Stimulated activated CD8-positive, alpha-beta memory T cell treated with anti-CD3 and anti-CD28 coated beads, Interleukin-4, amount 100 ng/mL, for 48 hours (primary cell): ENCODE measurements around the gene MICAL3.

Source experiments
- DNase-seq: peaks from one replicate; pipeline ENCODE4 v3.0.0-alpha.2; 2020

Gene MICAL3

DNA sequence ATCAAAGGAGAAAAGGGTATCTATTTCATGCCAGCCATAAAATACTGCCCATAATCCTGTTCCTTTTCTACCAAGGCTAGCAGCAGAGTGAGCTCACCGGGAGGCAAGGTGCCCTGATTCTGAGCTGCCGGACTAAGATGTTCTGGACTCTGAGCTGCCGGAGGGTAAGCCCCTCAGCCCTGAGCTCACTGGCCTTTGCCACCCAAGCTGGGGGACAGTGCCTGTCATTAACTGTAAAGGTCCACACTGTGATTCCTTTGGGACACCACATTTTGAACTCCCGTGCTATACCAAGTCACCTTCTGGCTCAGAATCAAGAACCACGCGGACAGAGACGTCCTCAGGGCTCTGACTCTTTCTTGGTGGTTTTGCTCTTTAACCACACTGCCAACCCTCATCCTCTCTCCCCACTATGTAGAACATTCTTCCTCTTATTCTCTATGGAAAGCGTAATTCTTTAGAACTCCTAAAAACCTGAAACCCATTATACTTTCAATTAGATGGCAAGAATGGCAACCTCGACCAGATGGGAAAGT, 161.6 kb downstream of the MICAL3 start:
- no peak for DNase-seq

DNA sequence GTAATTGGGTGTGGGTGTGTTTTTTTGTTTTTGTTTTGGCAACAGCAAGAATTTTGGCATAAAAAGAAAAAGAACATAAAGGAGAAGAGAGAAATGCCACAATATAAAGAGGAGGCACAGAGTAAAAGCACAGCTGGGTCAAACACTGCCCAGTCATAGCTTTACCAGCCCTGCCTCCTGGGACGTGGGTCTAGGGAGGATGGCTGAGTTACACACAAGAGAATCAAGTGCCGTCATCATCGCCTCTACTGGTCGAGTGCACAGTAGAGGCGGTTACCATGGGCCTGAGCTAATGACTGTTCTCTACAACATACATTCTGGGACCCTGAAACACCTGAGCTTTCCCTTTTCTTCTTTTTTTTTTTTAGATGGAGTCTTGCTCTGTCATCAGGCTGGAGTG, 162.5 kb downstream of the MICAL3 start:
- no peak for DNase-seq

DNA sequence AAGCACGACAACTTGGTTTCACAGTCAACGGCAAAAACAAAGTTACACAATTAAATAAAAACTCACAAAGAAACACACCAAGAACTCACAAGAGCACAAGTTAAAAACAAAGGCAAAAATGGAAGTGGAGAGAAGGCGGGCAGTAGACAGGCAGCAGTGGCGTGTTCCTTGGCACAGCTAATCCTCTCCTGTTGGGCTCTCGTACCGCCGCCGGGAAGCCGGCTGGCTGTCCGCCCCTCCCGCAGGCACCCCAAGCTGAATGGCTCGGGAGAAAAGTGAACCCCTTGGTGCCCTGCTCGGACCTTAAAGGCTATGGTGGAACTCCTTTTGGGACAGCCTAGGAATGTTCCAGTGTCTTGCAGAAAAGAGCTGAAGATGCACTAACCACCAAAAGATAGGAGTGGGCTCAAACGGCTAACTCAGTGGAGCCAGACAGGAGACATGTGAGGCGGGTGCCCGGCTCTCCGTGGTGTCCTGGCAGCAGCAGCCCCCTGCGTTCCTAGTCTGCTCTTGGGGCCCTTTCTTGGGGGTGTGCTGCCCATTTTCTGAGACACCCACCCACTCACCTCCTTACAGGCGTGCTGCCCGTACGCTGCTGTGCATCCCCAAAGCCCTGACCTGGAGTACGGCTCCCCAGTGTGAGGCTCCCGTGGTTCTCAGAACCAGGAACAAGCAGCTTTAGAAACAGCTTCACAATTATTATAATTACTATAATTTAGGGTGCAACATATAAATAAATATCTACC, 164.0 kb downstream of the MICAL3 start:
- DNase-seq, result no peak

DNA sequence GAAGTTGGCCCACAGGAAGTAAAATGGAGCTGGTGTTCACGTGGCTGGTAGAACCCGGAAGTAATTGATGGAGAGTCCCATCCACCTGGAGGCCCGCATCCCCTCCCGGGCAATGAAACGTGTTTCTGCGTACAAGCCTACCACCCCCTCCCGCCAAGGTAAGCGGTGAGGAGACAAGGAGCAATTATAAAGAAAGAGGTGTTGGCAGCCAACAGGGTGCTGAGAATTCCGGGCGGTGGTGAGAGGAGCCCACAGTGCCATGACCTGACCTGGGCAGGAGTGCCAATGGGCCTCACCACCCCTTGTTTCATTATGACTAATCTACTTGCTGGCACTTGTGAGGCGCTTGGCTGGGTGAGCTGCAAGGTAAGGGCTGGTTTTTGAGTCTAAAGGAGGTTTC, 166.3 kb downstream of the MICAL3 start:
- no peak for DNase-seq

DNA sequence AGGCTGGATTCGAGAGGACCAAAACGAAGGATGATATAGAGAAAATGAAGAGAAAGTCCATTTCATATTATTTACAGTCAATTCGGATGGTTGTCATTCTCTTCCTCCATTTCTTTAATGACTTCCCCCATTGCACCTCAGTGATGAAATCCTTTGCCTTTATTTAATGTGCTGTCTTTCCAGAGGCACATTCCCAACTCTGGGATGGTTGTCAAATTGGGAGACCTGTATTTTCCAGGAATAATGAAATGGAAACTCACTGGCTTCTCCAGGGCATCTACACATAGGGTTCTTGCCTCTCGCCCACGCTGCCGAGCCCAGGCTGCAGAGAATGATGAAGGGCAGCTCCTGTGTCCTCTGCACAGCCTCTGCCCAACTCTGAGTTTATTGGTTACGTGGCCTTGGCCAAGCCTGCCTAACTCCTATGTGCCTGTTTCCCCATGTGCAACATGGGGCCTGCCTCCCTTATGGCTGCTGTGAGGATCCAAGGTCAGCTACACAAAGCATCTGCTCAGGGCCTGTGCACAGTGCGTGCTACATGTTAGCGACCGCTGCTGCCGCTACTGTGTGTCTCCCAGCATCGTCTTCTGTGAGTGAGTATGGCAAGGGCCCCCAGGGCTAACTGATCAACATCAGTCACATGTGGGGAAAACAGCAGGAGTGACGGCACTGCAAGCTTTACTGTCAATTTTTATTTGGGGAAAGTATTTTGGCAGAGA, 168.6 kb downstream of the MICAL3 start:
- DNase-seq, result no peak

DNA sequence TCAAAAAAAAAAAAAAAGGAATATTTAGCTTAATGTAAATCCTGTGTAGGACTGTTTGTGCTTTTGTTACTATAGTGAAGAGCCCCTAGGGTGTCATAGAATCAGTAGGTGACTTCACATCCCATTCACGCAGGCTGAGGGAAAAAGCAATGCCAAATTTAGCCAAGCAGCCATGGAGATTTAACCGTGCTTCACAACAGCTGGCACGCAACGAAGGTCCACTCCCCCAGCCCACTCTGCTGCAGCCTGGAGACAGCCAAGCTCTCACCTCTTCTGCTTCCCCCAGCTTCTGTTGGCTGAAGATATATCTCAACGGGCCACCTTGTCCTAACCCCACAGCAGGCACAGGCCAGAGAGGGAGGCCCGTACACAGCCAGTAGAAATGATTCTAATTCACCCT, 171.3 kb downstream of the MICAL3 start:
- no peak for DNase-seq

DNA sequence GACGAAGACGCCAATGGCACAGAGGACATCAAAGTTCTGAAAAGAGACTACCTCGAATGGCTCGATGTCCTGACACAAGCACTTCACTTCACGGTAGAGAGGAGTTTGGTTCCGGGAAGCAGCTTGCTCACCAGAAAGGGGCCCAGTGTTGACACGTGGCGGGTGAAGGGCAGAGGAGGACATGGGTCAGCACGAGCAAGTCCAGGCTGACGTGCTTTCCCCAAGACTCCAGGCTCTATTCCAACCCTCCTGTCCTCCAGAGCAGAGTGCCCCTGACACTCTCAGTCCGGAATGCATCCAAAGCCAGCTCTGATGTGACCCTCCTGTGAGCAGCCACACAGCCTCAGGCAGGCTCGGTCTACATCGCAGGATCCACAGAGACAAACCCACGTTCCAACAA, 172.6 kb downstream of the MICAL3 start:
- DNase-seq, result no peak

DNA sequence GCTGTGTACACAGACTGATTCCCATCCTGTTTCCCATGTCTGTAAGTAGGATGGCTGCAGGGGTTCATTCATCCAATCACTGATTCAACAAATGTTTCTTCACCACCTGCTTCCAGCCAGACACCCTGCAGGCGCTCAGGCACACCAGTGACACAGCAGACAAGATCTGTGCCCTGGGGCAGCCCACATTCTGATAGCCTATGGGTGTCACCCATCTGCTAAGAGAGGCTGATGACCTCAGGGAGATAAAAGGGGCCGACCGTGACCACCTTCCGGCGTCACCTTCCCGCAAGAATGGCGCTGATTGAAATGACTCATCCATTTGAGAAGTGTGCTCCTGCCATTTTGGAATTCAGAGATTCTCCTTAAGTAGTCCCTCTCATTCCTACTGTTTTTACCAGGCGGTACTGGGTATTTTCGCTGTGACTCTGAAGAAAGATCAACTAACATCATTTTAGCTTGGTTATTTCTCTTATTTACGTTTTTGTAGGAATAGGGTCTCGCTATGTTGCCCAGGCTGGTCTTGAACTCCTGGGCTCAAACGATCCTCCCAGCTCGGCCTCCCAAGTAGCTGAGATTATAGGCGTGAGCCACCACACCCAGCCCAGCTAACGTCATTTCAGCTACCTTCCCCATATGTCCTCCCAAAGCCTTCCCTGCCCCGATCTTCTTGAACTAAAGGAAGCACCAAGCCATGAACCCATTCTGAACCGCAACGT, 176.8 kb downstream of the MICAL3 start:
- no peak for DNase-seq

DNA sequence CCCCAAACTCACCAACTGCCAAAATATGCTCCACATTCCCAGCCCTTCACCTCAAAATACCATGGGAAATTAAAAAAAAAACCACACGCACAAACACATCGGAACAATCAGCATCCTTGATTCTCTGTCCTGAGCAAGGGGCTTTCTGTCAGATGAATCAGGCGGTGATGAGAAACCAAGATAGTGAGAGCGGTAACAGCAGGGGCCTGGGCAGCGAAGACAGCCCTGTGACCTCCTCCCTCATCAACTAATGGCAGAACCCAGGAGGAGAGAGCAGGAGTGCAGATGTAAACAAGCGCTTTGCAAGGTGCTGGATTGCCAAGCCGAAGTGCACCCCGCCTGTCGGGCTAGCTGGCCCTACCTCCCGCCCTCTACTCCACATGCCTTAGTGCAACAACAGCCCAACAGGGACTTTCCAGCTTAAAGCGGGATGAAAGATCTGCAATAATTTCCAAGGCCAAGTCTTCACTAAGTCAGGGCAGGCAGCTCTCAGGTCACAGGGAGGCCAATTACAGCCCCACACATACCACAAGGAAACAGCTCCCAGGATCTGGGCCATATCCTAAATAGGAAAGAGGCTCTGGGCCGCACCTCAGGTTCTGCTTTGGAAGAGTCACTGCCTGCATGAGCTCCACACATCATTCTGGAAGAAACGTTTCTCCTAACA, 177.9 kb downstream of the MICAL3 start:
- no peak for DNase-seq

DNA sequence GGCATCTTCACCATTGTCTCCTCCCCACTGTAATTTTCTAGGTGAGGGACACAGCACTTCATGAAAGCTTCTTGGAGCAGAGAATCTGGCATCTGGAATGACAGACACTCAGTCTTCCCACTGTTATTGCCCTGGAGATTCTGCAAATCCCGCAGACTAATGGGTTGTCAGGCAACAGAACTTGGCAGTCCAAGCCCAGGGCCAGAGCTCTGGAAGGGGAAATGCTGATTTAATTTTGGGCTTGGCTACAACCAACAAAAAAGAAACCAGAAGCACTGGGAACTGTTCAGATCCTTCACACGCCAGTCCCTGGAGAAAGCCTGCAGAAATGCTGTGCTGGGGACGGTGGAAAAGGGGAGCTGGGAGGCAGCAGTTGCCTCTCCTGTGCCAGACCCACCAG, 178.6 kb downstream of the MICAL3 start:
- no peak for DNase-seq

DNA sequence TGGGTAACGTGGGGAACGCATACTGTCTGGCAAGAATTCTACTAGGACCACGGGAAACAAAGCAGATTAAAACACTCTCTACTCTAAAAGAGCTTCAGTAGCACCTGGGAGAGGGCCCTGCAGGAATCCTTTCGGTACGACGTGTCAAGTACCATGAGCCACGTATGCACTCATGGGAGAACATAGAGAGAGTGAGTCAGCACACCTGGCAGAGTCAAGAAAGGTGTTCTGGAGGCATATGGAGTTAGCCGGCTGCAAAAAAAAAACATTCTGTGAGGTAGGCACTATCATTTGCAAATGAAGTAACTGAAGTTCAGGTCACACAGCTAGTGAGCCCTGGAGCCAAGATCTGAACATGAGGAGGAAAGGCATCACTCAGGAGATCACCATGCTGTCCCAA, 179.0 kb downstream of the MICAL3 start:
- DNase-seq, result no peak

DNA sequence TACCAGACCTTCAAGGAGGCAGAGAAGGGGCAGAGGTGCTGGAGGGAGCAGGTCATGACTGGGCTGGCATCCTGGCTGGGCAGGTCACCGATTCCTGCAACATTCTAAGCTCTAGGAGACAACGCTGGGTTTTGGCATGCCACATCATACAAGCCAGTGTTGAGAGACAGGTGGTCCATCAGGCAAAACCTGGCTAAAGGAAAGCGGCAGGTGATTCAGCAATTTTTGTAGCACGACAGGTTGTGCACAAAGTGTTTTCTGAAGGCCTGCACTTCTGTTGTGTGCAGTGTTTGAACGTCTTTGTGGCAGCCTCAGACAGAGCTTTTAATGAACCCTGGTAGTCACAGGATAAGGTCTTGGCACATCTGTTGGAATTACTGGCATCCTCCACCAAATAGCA, 180.2 kb downstream of the MICAL3 start:
- no peak for DNase-seq

DNA sequence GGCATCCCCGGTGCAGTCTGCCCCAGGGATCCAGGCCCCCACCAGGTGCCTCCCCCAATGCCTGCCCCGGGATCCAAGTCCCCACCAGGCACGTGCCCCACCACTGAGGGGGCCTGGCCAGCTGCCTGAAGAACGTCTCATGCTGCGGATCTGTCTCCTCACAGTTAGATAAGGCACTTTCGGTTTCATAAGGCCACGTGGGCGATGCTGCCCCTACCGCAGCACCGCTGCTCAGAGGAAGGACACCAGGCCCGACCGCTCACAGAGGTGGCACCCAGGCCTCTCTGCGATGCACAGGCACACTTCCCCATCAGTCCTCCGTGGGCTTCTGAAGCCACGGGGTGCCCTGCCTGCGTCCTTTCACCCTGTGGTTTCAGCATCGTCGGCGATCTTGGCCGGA, 182.0 kb downstream of the MICAL3 start:
- peak; percentile 42 for DNase-seq

DNA sequence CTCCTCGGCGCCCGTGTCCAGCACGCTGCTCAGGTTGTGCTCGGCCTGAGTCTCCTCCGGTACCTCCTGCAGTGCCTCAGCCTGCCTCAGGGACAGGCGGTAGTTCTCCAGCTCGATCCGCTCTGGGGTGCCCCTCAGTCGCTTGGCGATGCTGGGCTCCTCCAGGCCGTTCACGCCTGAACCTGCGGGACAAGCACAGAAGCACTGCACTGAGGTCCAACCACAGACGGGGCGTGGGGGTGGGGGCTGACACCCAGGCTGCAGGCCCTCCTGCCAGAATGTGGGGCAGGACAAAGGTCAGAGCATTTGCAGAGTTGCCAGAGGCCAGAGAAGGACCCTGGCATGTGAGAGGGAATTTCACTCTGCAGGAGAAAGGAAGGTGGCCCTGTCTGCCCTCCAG, 182.5 kb downstream of the MICAL3 start:
- no peak for DNase-seq

DNA sequence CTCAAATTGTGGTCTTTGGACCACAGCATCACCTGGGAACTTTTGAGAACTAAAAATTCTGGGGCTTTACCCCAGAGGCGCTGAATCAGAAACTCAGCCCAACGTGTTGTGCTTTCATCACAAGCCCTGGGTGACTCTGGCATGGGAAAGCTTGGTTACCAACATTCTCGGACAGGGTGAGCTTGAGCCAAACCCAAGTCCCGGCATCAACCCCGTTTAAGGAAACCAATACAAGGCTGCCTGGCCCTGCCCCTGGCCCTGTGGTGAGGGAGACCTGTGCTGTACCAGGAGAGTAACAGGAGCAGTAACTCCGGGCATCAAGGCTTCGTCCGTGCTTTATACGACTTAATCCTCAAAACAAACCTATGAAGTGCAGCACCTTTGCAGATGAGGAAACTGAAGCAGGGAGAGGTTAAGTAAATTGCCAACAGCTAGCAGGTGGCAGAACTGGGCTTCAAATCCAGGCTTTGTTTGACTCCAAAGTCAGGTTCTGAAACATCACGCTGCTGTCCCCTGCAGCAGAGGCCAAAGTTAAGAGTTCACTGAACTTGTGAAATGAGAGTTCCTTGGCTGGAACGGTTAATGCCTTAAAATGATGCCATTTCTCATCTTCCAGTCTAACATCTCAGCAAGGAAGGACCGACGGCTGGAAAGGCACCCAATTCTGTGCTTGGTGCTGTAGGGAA, 186.0 kb downstream of the MICAL3 start:
- DNase-seq, result no peak

DNA sequence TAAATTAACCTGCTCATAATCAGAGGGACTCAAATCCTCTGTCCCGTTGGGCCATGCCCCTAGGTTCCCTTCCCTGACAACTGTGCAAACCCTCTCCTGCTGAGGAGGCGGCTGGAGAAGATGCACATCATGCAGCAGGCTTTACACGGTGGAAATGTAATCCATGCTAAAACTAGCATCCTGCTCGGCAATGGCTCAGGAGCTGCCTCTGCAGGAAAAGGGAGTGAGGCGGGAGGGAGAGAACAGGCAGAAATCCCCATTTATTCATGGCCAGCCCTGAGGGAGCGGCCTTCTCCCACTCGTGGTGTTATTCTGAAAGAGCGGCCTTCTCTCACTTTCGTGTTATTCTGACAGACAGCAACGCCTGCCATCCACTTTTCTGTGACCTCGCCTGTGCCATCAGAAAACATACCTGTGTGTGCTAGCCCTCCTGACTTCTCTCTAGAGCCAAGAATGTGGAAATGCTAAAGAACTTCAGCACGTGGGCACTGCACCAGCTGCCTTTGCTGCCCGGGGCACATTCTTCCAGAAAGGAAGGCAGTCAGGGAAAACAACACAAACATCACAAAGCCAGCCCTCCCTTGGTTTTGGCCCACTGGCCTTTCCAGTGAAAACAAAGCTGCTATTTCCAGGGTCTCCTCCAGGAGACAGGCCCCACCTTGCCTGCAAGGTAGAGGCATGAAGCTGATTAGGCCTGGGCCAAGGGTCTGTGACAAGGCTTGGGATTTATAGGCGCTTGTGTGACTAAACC, 187.2 kb downstream of the MICAL3 start:
- DNase-seq, result no peak

DNA sequence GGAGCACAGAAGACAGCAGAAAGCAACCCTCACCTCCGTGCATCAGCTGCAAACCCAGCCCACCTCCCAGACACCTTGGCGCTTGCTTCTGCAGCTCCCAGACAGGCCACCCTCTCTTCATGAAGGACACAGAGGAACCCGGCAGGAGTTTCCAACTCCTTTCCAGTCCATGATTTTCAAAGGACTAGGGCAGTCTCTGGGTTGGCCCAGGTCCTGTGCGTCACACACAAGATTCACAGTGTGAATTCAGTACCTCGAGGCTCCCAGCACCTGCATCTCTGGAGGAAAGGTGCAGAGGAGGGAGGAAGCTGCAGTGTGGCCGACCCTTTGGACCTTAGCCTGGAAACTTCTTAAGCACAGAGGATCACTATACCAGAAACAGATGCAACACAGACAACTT, 189.1 kb downstream of the MICAL3 start:
- no peak for DNase-seq

DNA sequence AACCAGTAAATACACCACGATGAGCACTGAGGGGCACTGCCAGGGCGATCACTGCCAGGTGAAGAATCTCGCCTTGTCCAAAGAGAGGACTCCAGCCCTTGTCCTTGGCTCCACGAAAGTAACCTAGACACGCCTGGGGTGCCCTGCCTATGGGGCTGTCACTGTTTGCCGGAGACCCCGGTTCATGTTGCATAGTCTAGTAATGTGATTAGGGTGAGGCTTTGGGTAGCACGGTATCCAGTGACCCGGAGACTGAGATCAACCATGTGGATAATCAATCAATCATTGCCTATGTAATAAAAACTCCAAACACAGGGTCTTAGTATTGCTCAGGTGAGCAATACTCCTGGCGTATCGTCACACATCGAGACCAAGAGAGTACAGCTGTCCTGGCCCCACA, 190.9 kb downstream of the MICAL3 start:
- DNase-seq, result no peak

DNA sequence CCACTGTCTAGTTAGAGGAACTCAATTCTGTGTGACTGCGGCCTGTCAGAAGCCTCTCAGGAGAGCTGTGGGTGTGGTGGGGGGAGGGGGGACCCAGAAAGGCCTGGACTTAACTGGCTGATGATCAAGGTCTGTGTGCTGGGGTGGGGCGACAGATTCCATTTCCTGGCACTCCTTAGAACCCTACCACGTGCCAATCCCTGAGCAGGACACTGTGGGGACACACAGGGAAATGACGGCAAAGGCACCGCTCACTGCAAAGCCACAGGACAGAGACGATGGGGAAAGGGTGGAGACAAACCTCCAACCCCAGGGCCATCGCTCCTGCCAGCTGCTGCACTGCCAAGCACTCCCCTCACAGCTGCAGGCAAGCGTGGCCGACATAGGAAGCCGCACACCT, 191.7 kb downstream of the MICAL3 start:
- DNase-seq, result no peak

DNA sequence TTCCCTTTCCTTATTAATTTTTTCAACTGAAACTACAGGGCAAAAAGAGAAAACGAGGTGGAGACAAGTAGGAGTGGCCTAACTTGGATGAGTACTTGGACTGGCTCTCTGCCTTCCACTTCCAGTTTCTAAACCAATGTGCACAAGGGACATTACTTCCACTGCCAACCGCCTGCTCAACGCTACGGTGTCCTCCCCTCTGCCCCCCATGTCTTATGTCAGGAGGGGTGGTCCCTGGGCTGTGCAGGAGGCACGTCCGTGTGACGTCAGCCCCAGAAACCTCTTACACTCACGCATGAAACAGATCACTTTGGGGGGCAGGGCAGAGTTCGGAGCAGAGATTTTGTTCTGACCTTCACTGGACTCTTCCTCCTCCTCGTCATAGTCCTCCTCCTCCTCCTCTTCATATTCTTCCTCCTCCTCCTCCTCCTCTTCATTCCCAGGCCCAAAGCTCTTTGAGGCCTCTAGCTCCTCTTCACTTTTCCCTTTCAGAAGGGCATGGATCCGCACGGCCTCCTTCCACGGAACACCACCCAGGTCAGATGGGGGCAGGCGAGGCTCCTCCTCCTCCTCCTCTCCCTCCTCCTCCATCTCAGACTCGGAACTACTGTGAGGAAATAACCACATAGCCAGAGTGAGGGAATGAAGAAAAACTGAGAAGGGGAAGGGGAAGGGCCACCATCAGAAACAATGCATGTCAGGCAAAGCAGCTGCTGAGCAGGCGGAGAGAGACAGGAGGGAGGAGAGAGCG, 192.7 kb downstream of the MICAL3 start:
- no peak for DNase-seq
